VCaP (cell line): ENCODE measurements around the gene TAF8.
A peak's percentile ranks its signal among the peaks of the same experiment; 100 is the strongest.

Experiments
- H3K27ac ChIP-seq: fragments of 450-650 bp; 2 replicates; pipeline ENCODE4 v1.5.1; 2017
- CTCF ChIP-seq: fragments of 450-650 bp; conservative IDR thresholded peaks from 2 replicates; pipeline ENCODE4 v1.5.1; 2017; ENCODE audit warnings: mild to moderate bottlenecking, moderate library complexity

TAF8 gene

GRCh38 chr6:42042108-42042507 lies 8.2 kb upstream of the TAF8 start:
- TF ChIP-seq CTCF: no peak
- H3K27ac ChIP-seq: no peak overlapping the region

- peak; percentile 93 for TF ChIP-seq CTCF
- H3K27ac ChIP-seq: no peak overlapping the region
Observed at GRCh38 chr6:42043787-42044475, 6.4 kb upstream of the TAF8 start.

GRCh38 chr6:42045538-42046460 lies 4.5 kb upstream of the TAF8 start:
- peak overlapping the region; percentile 85 for H3K27ac ChIP-seq

GRCh38 chr6:42046464-42047212 lies 3.7 kb upstream of the TAF8 start:
- no peak for TF ChIP-seq CTCF
- peak overlapping the region; percentile 85 for H3K27ac ChIP-seq

More at GRCh38 chr6:42045538-42046460, 4.5 kb upstream of the TAF8 start:
- TF ChIP-seq CTCF: no peak

GRCh38 chr6:42047213-42047590 lies 3.1 kb upstream of the TAF8 start:
- TF ChIP-seq CTCF: no peak
- peak overlapping the region; percentile 85 for H3K27ac ChIP-seq

- no peak for TF ChIP-seq CTCF
- peak overlapping the region; percentile 85 for H3K27ac ChIP-seq
Observed at GRCh38 chr6:42047790-42048405, 2.4 kb upstream of the TAF8 start.
